Subcutaneous adipose tissue (tissue), 4 donors: Measurements from ENCODE around the gene RER1. TPM values are rescaled to one million over a fixed set of nuclear protein-coding genes. Genes with fewer than 3 reads are reported as not detected.

Experiments
- total RNA-seq, 4 donors: library from RNA; depleted of rRNA; stranded (reverse); fragments of >200 nt; gene quantifications; one replicate each; pipeline ENCODE4 v1.1.0, GENCODE V29; 2016
- TF ChIP-seq, protein P1 (sequence below): fragments of 450-650 bp; IDR thresholded peaks from one replicate; pipeline ENCODE4 v1.5.1; 2016; ENCODE audit warnings: low read depth, mild to moderate bottlenecking, control low read depth, antibody characterized with exemption, moderate library complexity

RER1 gene
- total RNA-seq, 4 donors from 2014 or later, result 60.5 to 92.3 (median 76.4) TPM

DNA sequence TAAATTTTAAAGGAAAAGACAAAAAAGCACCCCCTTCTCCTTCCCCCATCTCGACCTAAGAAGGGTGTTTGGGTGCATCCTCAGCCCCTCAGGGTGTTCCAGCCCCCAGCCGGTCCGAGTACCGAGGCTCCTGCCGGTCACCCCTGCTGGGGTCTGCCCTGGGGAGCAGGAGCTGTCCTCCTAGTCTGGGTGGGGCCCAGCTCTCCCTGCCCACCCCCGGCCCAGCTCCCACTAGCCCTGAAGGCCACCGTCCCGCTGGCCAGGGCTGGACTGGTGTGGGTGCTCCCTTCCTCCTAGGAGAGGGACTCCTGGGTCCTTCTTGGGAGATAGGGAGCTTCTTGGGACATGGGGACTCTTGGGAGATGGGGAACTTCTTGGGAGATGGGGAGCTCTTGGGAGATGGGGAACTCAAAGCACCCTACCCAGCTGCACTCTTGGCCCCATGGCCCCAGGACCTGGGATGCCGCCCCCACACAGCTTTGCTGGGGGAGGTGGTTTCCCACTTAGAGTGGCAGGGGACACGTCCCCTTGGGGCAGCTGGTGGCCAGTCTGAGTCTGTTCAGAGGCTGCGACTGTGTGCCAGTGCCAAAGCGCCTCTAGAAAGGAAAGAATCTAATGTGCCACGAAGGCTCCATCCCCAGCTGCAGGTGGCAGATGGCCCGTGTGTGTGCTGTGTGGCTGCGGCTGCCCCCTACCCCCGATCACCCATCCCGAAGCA lies 44.8 kb upstream of the RER1 start:
- TF ChIP-seq, protein P1, sequence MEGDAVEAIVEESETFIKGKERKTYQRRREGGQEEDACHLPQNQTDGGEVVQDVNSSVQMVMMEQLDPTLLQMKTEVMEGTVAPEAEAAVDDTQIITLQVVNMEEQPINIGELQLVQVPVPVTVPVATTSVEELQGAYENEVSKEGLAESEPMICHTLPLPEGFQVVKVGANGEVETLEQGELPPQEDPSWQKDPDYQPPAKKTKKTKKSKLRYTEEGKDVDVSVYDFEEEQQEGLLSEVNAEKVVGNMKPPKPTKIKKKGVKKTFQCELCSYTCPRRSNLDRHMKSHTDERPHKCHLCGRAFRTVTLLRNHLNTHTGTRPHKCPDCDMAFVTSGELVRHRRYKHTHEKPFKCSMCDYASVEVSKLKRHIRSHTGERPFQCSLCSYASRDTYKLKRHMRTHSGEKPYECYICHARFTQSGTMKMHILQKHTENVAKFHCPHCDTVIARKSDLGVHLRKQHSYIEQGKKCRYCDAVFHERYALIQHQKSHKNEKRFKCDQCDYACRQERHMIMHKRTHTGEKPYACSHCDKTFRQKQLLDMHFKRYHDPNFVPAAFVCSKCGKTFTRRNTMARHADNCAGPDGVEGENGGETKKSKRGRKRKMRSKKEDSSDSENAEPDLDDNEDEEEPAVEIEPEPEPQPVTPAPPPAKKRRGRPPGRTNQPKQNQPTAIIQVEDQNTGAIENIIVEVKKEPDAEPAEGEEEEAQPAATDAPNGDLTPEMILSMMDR, result no peak

DNA sequence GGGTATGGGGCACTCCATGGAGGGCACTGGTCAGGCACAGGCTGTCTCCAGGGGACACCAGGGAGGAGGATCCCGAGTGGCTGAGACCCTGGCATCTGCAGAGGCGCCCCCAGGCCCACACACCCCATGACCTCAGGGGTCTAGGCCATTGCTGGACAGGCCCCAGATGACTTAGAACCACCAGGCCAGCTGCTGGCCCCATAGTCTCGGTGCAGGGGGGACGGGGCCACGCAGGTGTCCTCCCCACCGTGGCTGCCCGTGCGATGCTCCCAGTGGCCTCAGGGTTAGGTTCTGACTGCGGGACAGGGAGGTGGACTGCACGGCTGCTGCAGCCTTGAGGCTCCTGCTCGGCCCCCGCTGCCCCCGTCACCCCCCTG lies 44.2 kb upstream of the RER1 start:
- TF ChIP-seq, protein P1, result no peak

DNA sequence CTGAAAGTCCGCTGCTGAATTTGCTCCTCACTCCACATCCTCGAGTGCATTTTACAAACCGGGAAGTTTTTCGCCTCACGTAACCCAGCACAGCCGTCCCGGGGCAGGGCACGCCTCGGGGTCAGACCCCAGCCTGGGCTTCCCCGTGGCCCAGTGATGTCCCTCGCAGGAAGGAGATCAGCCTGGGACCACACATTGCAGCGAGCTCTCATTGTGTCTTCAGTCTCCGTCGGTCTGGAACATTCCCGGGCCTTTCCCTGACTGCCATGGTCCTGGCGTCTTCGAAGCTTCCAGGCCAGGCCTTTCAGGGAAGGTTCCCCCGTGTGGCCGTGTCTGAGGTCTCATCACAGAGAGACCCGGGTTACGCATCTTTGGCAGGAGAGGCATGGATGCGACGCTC lies 43.7 kb upstream of the RER1 start:
- TF ChIP-seq, protein P1, result no peak

DNA sequence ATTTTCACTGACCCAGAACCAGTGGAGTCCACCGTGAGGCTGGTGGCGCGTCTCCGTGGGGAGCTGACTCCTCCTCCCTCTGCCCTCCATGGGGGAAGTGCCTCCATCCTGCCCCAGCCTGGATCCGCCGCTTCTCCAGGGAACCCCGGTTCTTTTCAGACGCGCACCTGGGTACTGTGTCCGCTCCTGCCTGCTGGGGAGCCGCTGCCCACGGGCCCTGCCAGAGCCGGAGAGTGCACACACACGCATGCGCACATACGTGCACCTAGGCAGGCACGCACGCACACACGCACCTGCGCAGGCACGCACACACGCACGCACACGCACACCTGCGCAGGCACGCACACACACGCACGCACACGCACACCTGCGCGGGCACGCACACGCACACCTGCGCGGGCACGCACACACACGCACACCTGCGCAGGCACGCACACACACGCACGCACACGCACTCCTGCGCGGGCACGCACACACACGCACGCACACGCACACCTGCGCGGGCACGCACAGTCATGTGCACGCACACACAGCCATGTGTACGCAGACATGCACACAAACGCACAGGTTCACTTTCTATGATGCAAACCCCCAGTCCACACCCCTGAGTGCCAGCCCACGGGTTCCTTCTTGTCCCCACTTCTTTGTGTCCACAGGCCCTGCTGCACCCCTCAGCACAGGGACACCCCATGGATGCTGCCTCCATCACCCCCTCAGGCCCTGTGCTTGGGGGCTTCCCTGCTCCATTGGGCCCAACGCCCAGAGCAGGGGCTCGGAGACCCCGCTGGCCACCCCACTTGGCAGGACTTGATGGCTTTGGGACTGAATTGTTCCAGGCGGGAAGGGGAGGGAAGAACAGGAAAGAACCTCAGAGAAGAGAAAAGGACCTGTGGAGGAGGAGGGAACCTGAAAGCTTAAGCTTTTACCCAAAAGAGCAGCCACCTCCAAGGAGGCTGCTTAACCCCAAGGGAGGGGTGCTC lies 43.0 kb upstream of the RER1 start:
- TF ChIP-seq, protein P1, result no peak

DNA sequence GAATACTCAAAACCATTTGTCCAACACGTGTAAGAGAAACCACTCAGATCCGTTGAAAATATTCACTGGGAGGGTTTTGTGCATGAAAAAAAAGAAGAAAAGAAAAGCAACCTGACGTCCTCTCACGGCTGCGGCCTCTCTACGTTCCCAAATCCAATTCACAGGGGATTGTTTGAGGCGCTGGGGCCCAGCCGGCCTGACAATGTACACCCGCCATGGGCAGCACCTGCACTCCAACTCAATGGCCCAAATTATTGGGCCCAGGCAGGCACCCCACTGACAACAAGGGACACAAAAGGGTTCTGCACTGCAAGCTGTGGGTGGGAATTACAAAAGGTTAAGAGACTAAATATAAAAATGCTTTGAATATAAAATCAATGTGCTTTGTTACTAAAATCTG lies 41.8 kb upstream of the RER1 start:
- TF ChIP-seq, protein P1, result no peak

DNA sequence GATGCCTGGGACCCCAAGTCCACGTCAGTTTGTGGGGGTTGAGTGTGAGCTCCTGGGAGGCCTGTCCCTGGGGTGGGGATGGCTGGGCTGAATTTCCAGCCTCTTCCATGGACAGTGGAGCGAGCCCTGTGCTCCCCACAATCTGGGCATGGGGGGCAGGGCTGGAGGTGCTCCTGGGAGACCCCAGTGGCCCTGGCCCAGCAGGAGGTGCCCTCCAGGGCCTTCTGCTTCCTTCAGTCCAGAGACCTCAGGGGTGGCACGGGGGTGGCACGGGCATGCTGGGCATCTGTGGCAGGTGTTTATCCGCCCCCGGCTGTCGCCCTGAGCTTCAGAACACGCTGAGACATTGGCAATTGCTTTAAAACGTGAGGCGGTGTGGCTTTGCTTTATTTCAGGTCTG lies 41.1 kb upstream of the RER1 start:
- TF ChIP-seq, protein P1, result no peak

DNA sequence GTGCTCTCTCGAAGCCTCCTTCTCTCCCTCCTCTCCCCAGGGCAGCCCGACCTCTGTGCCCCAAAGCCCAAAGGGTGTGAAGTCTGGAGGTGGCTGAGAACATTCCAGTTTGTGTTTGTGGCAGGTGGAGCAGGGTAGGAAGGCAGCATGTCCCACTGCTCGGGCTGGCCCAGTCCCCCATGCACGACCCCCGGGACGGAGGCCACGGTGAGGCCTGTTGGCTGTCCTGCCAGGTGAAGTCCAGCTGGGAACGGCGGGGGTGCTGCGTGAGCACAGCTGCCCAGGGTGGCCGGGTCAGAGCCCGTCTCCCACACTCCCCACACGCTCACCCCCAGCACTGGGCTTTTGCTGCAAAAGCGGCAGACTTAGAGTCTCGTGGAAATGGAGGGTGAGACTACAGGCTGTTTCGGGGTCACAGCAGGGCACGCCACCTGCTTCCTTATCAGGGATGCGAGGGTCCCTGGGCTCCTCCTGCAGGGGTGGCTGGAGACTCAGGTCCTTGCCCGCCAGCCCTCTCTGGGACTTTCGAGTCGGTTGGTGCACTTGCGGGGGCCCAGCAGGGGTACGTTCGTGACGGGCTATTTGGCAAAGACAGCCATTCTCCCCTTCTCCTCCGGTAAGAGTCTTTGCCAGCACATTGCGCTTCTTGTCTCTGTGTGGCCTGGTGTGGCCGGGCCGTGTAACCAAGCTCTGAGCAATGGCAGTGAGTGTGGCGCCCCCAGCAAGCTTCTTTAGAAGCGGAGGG lies 40.6 kb upstream of the RER1 start:
- TF ChIP-seq, protein P1, result no peak
